GM12865 (cell line): ENCODE measurements around the gene BRCC3.

Experiments used
- DNase-seq: peaks from one replicate; pipeline ENCODE4 v3.0.0; 2010; ENCODE audit warnings: low read depth
- H3K4me3 ChIP-seq: 2 replicates; pipeline ENCODE4 v1.5.1; 2011; ENCODE audit warnings: mild to moderate bottlenecking, low read depth, low read length, control low read depth
- TF ChIP-seq, protein P1 (sequence below): IDR thresholded peaks from 2 replicates; pipeline ENCODE4 v1.5.1; 2011; ENCODE audit warnings: low read length, control low read depth, low read depth, inconsistent platforms; ENCODE audit not compliant: insufficient read depth; ENCODE audit errors: missing control alignments

Gene BRCC3

DNA sequence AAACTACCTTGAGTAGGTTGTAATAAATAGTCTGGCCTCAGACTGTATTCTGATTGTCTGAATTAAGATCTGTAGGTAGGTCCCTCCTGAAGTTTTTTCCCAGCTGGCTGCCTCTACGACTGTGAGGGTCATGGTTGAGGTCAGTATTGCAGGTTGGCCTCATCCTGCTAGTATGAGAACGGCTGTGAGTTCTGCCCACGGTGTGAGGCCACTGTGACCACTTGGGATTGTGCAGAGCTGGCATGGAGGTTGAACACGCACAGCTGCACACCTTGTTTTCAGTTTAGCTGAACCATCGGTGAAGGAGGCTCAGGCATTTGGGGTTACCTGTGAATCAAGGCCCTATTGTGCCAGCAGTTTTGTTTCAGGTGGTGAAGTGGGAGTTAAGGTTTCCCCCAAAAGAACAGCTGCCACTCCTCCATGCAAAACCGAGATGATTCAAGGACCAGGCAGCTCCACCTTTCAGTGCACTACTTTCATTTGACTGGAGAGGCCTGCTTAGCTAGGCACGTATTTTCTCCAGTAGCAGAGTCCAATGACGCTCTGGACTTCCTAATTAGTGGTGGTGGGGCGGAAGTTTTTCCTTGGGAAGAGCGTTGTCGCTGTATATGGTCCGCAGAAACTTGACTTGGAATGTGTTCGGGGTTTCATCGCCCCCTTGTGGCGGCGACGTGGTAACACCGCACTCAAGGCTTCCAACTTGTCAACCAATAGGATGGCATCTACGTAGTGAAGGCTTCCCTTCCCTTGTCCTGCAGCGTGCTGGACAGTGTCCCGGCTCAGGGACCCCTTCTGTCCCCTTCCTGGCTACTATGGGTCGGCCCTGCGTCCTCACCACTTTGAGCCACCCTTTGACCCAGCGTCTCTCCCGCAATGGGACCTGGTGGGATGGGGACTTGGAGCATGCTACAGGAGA, 14.2 kb upstream of the BRCC3 start:
- TF ChIP-seq, protein P1, sequence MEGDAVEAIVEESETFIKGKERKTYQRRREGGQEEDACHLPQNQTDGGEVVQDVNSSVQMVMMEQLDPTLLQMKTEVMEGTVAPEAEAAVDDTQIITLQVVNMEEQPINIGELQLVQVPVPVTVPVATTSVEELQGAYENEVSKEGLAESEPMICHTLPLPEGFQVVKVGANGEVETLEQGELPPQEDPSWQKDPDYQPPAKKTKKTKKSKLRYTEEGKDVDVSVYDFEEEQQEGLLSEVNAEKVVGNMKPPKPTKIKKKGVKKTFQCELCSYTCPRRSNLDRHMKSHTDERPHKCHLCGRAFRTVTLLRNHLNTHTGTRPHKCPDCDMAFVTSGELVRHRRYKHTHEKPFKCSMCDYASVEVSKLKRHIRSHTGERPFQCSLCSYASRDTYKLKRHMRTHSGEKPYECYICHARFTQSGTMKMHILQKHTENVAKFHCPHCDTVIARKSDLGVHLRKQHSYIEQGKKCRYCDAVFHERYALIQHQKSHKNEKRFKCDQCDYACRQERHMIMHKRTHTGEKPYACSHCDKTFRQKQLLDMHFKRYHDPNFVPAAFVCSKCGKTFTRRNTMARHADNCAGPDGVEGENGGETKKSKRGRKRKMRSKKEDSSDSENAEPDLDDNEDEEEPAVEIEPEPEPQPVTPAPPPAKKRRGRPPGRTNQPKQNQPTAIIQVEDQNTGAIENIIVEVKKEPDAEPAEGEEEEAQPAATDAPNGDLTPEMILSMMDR: peak; percentile 58
- DNase-seq: peak; percentile 72
- H3K4me3 ChIP-seq: peak overlapping the region; percentile 26; the same call in 1 of the 2 replicates

- no peak for DNase-seq
- TF ChIP-seq, protein P1: no peak
- no peak overlapping the region for H3K4me3 ChIP-seq
These were observed 9.5 kb upstream of the BRCC3 start for GRCh38 chrX:155061760-155062159.

GRCh38 chrX:155065035-155065734, 6.1 kb upstream of the BRCC3 start:
- TF ChIP-seq, protein P1: no peak
- H3K4me3 ChIP-seq: no peak overlapping the region
- DNase-seq: no peak

- TF ChIP-seq, protein P1: no peak
- no peak for DNase-seq
- no peak overlapping the region for H3K4me3 ChIP-seq
These were observed 3.1 kb upstream of the BRCC3 start for GRCh38 chrX:155068165-155068564.

DNA sequence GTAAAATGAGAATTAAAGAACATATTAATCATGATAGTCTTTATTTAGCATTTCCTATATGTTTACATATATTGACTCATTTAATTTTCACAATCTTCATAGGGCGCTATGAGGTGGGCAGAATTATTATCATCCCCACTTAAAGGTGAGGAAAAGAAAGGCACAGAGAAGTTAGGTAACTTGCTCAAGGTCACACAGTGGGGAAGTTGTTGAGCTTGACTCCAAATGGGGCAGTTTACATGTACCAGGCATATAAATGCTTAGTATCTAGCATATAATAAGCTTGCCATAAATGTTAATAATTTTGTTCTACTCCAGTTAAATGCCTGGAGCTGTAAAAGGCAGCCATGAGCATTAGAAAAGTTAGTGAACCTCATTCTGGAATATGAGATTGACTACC, 1.9 kb upstream of the BRCC3 start:
- no peak for DNase-seq
- peak overlapping the region; percentile 86 for H3K4me3 ChIP-seq

DNA sequence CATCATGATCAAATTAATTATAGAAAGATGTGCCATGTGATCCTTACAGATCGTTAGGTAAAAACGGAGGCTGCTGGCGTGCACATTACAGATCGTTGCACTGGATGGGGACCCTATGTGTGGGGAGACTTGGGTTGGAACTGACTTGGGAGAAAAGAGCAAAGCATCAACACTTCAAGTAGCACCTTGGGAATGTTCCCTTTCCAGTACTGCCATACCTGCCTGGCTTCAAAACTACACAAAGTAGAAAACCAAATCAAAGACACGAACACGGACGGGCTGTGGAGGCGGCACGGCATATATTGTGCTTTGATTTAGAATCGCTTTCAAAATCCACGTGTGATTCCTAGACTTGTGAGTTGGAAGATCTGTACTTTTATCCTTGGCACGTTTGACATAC, 1.3 kb upstream of the BRCC3 start:
- DNase-seq: no peak
- peak overlapping the region; percentile 86 for H3K4me3 ChIP-seq

More for the DNA sequence above, 1.9 kb upstream of the BRCC3 start:
- TF ChIP-seq, protein P1: no peak

More for the DNA sequence above, 1.3 kb upstream of the BRCC3 start:
- TF ChIP-seq, protein P1: no peak
